ENCODE data around the gene SBNO2. TPM values are rescaled to one million over a fixed set of nuclear protein-coding genes. Genes with fewer than 3 reads are reported as not detected.

SBNO2 gene
- total and polyA plus RNA-seq, 9 of the 15 experiments (the other 6 are each of a cell fraction or from before 2014, with no cell fraction given) = 0.01 to 46.2 (median 6.7) TPM

GRCh38 chr19:1113030-1113985 lies 60.8 kb downstream of the SBNO2 start (continued):
- TF ChIP-seq ZNF398 (CRISPR knock-in tag; IDR thresholded peaks at IDR 0.05) = no peak
- TF ChIP-seq ARID4B (CRISPR knock-in tag; IDR thresholded peaks at IDR 0.05) = peak; percentile 95
- peak; percentile 21; the same call in 1 of the 2 replicates for TF ChIP-seq SMARCA5 (IDR thresholded peaks at IDR 0.05)
- TF ChIP-seq ETV5 (CRISPR knock-in tag; IDR thresholded peaks at IDR 0.05; ENCODE audit: low read depth) = no peak
- TF ChIP-seq ZNF830 (CRISPR knock-in tag; IDR thresholded peaks at IDR 0.05) = no peak
- TF ChIP-seq, protein P1, sequence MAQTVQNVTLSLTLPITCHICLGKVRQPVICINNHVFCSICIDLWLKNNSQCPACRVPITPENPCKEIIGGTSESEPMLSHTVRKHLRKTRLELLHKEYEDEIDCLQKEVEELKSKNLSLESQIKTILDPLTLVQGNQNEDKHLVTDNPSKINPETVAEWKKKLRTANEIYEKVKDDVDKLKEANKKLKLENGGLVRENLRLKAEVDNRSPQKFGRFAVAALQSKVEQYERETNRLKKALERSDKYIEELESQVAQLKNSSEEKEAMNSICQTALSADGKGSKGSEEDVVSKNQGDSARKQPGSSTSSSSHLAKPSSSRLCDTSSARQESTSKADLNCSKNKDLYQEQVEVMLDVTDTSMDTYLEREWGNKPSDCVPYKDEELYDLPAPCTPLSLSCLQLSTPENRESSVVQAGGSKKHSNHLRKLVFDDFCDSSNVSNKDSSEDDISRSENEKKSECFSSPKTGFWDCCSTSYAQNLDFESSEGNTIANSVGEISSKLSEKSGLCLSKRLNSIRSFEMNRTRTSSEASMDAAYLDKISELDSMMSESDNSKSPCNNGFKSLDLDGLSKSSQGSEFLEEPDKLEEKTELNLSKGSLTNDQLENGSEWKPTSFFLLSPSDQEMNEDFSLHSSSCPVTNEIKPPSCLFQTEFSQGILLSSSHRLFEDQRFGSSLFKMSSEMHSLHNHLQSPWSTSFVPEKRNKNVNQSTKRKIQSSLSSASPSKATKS (CRISPR knock-in tag; IDR thresholded peaks at IDR 0.05) = no peak
- TF ChIP-seq FIP1L1 (IDR thresholded peaks at IDR 0.05; ENCODE audit: low read depth, low read length, poor library complexity, severe bottlenecking) = peak; percentile 33
- peak; percentile 50 for TF ChIP-seq CBFA2T3 (IDR thresholded peaks at IDR 0.05)
- peak; percentile 54 for TF ChIP-seq ZBTB33 (CRISPR knock-in tag; IDR thresholded peaks at IDR 0.05)
- no peak for TF ChIP-seq U2AF2 (optimal IDR thresholded peaks at IDR 0.05; ENCODE audit: low read depth, low read length)
- TF ChIP-seq POLR2AphosphoS5 (IDR thresholded peaks at IDR 0.05; ENCODE audit: control insufficient read depth, insufficient read depth, low read depth, low read length) = peak; percentile 59; the same call in 1 of the 2 replicates
- TF ChIP-seq ZNF212 (CRISPR knock-in tag; IDR thresholded peaks at IDR 0.05) = no peak
- peak; percentile 95 for TF ChIP-seq ZBTB7A (IDR thresholded peaks at IDR 0.05; ENCODE audit: borderline replicate concordance, control insufficient read depth, low read depth, low read length)
- no peak for TF ChIP-seq U2AF1 (optimal IDR thresholded peaks at IDR 0.05; ENCODE audit: low read depth, low read length)
- 0 out of 4 replicates have a peak, but pooled peaks of 1 of the 2 experiments have one; percentile 29 for TF ChIP-seq RCOR1 (IDR thresholded peaks at IDR 0.05; ENCODE audit: borderline replicate concordance in 1 of 2, low read depth in 2 of 2, low read length in 2 of 2)
